HepG2 (cell line): ENCODE data around the gene RABGAP1. TPM values are rescaled to one million over a fixed set of nuclear protein-coding genes. Genes with fewer than 3 reads are reported as not detected.

Experiments
- FIP1L1 ChIP-seq: fragments of 200-400 bp; formaldehyde crosslinking; IDR thresholded peaks from 2 replicates; pipeline ENCODE4 v1.6.1; 2018; ENCODE audit warnings: low read depth, mild to moderate bottlenecking, low read length, moderate library complexity, borderline replicate concordance; ENCODE audit not compliant: insufficient read depth
- FOXK2 ChIP-seq: fragments of 450-650 bp; IDR thresholded peaks from 2 replicates; pipeline ENCODE4 v1.6.1; 2016
- HIC2 ChIP-seq: sonication (generic); formaldehyde crosslinking; IDR thresholded peaks from 2 replicates; pipeline ENCODE4 v1.9.0; 2022; ENCODE audit warnings: low read depth, missing genetic modification reagents
- KDM1A ChIP-seq: IDR thresholded peaks from 2 replicates; pipeline ENCODE4 v1.6.1; 2016; ENCODE audit warnings: missing compliant biosample characterization
- MIER2 ChIP-seq: IDR thresholded peaks from 2 replicates; pipeline ENCODE4 v1.6.1; 2016; ENCODE audit warnings: missing biosample characterization, missing genetic modification reagents
- MIER3 ChIP-seq: IDR thresholded peaks from 2 replicates; pipeline ENCODE4 v1.6.1; 2016; ENCODE audit warnings: missing compliant biosample characterization, borderline replicate concordance
- NFIB ChIP-seq: sonication (generic); formaldehyde crosslinking; IDR thresholded peaks from 2 replicates; pipeline ENCODE4 v1.9.0; 2021; ENCODE audit warnings: missing genetic modification reagents, mild to moderate bottlenecking, borderline replicate concordance
- NKX3-1 ChIP-seq: sonication (generic); formaldehyde crosslinking; IDR thresholded peaks from 2 replicates; pipeline ENCODE4 v1.5.0; 2020; ENCODE audit warnings: missing genetic modification reagents
- NRL ChIP-seq: sonication (generic); formaldehyde crosslinking; IDR thresholded peaks from 2 replicates; pipeline ENCODE4 v1.5.0; 2020; ENCODE audit warnings: missing genetic modification reagents, mild to moderate bottlenecking, moderate library complexity, borderline replicate concordance
- POLR2AphosphoS5 ChIP-seq: IDR thresholded peaks from 2 replicates; pipeline ENCODE4 v1.6.1; 2012; ENCODE audit warnings: low read depth, low read length
- RBAK ChIP-seq: sonication (generic); formaldehyde crosslinking; IDR thresholded peaks from 2 replicates; pipeline ENCODE4 v1.5.1; 2020; ENCODE audit warnings: mild to moderate bottlenecking, missing genetic modification reagents
- TEAD2 ChIP-seq: sonication (generic); formaldehyde crosslinking; IDR thresholded peaks from 2 replicates; pipeline ENCODE4 v1.9.0; 2021; ENCODE audit warnings: missing genetic modification reagents
- ZBTB8A ChIP-seq: sonication (generic); formaldehyde crosslinking; IDR thresholded peaks from 2 replicates; pipeline ENCODE4 v1.4.0; 2020; ENCODE audit warnings: mild to moderate bottlenecking, low read depth, missing genetic modification reagents, borderline replicate concordance
- ZC3H13 ChIP-seq: sonication (generic); formaldehyde crosslinking; IDR thresholded peaks from 2 replicates; pipeline ENCODE4 v1.8.1; 2023; ENCODE audit warnings: mild to moderate bottlenecking, missing genetic modification reagents, moderate library complexity
- ZFP36 ChIP-seq: fragments of 150-350 bp; IDR thresholded peaks from 2 replicates; pipeline ENCODE4 v1.6.1; 2018; ENCODE audit warnings: borderline replicate concordance, low read length, low read depth; ENCODE audit not compliant: partially characterized antibody
- ZNF225 ChIP-seq: sonication (generic); formaldehyde crosslinking; IDR thresholded peaks from 2 replicates; pipeline ENCODE4 v1.4.0; 2020; ENCODE audit warnings: mild to moderate bottlenecking, missing genetic modification reagents
- ZNF451 ChIP-seq: sonication (generic); formaldehyde crosslinking; IDR thresholded peaks from 2 replicates; pipeline ENCODE4 v1.5.0; 2020; ENCODE audit warnings: mild to moderate bottlenecking, missing genetic modification reagents
- ZNF510 ChIP-seq: sonication (generic); formaldehyde crosslinking; IDR thresholded peaks from 2 replicates; pipeline ENCODE4 v1.4.0; 2020; ENCODE audit warnings: low read depth, mild to moderate bottlenecking, missing genetic modification reagents
- ZNF709 ChIP-seq: sonication (generic); formaldehyde crosslinking; IDR thresholded peaks from 2 replicates; pipeline ENCODE4 v1.5.0; 2020; ENCODE audit warnings: mild to moderate bottlenecking, missing genetic modification reagents
- polyA plus RNA-seq, 8 experiments: library from polyadenylated mRNA; depleted of rRNA in 3 of 8; stranded (reverse) in 7 of 8; unstranded in 1 of 8; fragments of >200 nt; fragmentation: Illumina TruSeq in 4 of 8; extraction: Trizol in 4 of 8; gene quantifications; 2 replicates each; pipeline versions ENCODE4 v1.2.1 to v1.2.3, GENCODE V29; 2011 to 2016; ENCODE audit warnings: low read depth in 4 of 8, missing spikeins in 1 of 8, mixed read lengths in 1 of 8; ENCODE audit not compliant: insufficient read depth in 1 of 8
- total RNA-seq, 5 experiments: library from RNA; depleted of rRNA; stranded (reverse); fragments of >200 nt; fragmentation: Illumina TruSeq; extraction: Trizol; gene quantifications; 2 replicates each; pipeline ENCODE4 v1.2.3, GENCODE V29; 2016; ENCODE audit warnings: low read depth in 1 of 5
- TF ChIP-seq, protein P1 (sequence below): sonication (generic); formaldehyde crosslinking; conservative IDR thresholded peaks from 2 replicates; pipeline ENCODE4 v1.4.0; 2020; ENCODE audit warnings: missing genetic modification reagents
- TF ChIP-seq, protein P2 (sequence below): sonication (generic); formaldehyde crosslinking; IDR thresholded peaks from 2 replicates; pipeline ENCODE4 v1.4.0; 2020; ENCODE audit warnings: missing genetic modification reagents

RABGAP1 gene
- total and polyA plus RNA-seq, 2 of the 13 experiments (the other 11 are each of a cell fraction or from before 2014, with no cell fraction given) = 19.1 to 19.3 TPM

- TF ChIP-seq ZNF225 (CRISPR knock-in tag) (no peak), MIER3 (CRISPR knock-in tag) (peak; percentile 66; the same call in 1 of the 2 replicates), TEAD2 (no peak), NKX3-1 (CRISPR knock-in tag) (no peak), KDM1A (CRISPR knock-in tag) (peak; percentile 99), POLR2AphosphoS5 (peak; percentile 93), ZNF451 (no peak), NFIB (no peak), ZBTB8A (CRISPR knock-in tag) (no peak), MIER2 (CRISPR knock-in tag) (peak; percentile 44; the same call in 1 of the 2 replicates), HIC2 (no peak), ZNF510 (CRISPR knock-in tag) (no peak), FIP1L1 (peak; percentile 68), ZFP36 (no peak), RBAK (CRISPR knock-in tag) (no peak), NRL (CRISPR knock-in tag) (no peak; the same call in 1 of the 2 replicates), ZC3H13 (CRISPR knock-in tag) (0 out of 2 replicates have a peak, but pooled peaks have one; percentile 63), ZNF709 (CRISPR knock-in tag) (no peak), FOXK2 (0 out of 2 replicates have a peak, but pooled peaks have one; percentile 40)
- TF ChIP-seq, protein P1, sequence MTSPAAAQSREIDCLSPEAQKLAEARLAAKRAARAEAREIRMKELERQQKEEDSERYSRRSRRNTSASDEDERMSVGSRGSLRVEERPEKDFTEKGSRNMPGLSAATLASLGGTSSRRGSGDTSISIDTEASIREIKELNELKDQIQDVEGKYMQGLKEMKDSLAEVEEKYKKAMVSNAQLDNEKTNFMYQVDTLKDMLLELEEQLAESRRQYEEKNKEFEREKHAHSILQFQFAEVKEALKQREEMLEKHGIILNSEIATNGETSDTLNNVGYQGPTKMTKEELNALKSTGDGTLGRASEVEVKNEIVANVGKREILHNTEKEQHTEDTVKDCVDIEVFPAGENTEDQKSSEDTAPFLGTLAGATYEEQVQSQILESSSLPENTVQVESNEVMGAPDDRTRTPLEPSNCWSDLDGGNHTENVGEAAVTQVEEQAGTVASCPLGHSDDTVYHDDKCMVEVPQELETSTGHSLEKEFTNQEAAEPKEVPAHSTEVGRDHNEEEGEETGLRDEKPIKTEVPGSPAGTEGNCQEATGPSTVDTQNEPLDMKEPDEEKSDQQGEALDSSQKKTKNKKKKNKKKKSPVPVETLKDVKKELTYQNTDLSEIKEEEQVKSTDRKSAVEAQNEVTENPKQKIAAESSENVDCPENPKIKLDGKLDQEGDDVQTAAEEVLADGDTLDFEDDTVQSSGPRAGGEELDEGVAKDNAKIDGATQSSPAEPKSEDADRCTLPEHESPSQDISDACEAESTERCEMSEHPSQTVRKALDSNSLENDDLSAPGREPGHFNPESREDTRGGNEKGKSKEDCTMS = no peak
- TF ChIP-seq, protein P2, sequence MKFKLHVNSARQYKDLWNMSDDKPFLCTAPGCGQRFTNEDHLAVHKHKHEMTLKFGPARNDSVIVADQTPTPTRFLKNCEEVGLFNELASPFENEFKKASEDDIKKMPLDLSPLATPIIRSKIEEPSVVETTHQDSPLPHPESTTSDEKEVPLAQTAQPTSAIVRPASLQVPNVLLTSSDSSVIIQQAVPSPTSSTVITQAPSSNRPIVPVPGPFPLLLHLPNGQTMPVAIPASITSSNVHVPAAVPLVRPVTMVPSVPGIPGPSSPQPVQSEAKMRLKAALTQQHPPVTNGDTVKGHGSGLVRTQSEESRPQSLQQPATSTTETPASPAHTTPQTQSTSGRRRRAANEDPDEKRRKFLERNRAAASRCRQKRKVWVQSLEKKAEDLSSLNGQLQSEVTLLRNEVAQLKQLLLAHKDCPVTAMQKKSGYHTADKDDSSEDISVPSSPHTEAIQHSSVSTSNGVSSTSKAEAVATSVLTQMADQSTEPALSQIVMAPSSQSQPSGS (CRISPR knock-in tag) = no peak; the same call in 1 of the 2 replicates
Observed at GRCh38 chr9:122904823-122905710, 35.8 kb upstream of the RABGAP1 start, which contains the start of gene RC3H2 (continued).
